ENCODE measurements around the gene PRDM4. TPM values are rescaled to one million over a fixed set of nuclear protein-coding genes. Genes with fewer than 3 reads are reported as not detected.

The PRDM4 gene
- total and polyA plus RNA-seq, 2 of the 13 experiments (the other 11 are each of a cell fraction or from before 2014, with no cell fraction given), result 9.9 to 15.3 TPM

- no peaks in the 10 kb centered on the region for H4K20me1 ChIP-seq (ENCODE audit: insufficient read depth, low read length)
- DNase-seq (ENCODE audit: low spot score) (no peak), FAIRE-seq (no peak), ATAC-seq (no peak)
- no TSS peak for BruUV-seq (replicated peaks)
- no peak overlapping the region for H2AFZ ChIP-seq (ENCODE audit: low read length)
- H3K36me3 ChIP-seq (replicated peaks in 1 of 2; ENCODE audit: control insufficient read depth in 1 of 2, insufficient read depth in 2 of 2, low read length in 2 of 2), result no peaks in the 10 kb centered on the region
- H3K4me3 ChIP-seq (replicated peaks in 1 of 3; ENCODE audit: insufficient read depth in 1 of 3, low read depth in 2 of 3, low read length in 3 of 3), result no peak overlapping the region
- no peaks in the 10 kb centered on the region; the same call in 1 of the 2 replicates for H3K4me1 ChIP-seq (ENCODE audit: insufficient read depth, low read length)
- H3K27ac ChIP-seq (ENCODE audit: extremely low read length, insufficient read depth, low read length), result no peak overlapping the region
- 52% methylated on average over 33 of the region's 66 CpGs for WGBS (ENCODE audit: low lambda C conversion rate)
- no peak overlapping the region for H3K4me2 ChIP-seq (ENCODE audit: low read depth, low read length)
- in situ Hi-C loops (cut with HindIII; ENCODE audit: extremely low pct_ligation_motif_present, low pct_unique_long_range_greater_than_20kb) (no loop called here), intact Hi-C loops (cut with micrococcal nuclease; ENCODE audit: unreplicated experiment) (no loop called here)
- H3K27me3 ChIP-seq (ENCODE audit: control insufficient read depth in 1 of 2, insufficient read depth in 2 of 2, low read length in 2 of 2), result peaks cover 1 to 37% of the 10 kb centered on the region in 2 experiments
- H3K9me3 ChIP-seq (ENCODE audit: low read length), result no peaks in the 10 kb centered on the region
- no peak overlapping the region for H3K9ac ChIP-seq (ENCODE audit: insufficient read depth, low read depth, low read length)
- no peaks in the 10 kb centered on the region for H3K79me2 ChIP-seq (ENCODE audit: insufficient read depth, low read length)
- TF ChIP-seq CHD2 (IDR thresholded peaks at IDR 0.05; ENCODE audit: low read depth, low read length), result no peak
- TF ChIP-seq, protein P1, sequence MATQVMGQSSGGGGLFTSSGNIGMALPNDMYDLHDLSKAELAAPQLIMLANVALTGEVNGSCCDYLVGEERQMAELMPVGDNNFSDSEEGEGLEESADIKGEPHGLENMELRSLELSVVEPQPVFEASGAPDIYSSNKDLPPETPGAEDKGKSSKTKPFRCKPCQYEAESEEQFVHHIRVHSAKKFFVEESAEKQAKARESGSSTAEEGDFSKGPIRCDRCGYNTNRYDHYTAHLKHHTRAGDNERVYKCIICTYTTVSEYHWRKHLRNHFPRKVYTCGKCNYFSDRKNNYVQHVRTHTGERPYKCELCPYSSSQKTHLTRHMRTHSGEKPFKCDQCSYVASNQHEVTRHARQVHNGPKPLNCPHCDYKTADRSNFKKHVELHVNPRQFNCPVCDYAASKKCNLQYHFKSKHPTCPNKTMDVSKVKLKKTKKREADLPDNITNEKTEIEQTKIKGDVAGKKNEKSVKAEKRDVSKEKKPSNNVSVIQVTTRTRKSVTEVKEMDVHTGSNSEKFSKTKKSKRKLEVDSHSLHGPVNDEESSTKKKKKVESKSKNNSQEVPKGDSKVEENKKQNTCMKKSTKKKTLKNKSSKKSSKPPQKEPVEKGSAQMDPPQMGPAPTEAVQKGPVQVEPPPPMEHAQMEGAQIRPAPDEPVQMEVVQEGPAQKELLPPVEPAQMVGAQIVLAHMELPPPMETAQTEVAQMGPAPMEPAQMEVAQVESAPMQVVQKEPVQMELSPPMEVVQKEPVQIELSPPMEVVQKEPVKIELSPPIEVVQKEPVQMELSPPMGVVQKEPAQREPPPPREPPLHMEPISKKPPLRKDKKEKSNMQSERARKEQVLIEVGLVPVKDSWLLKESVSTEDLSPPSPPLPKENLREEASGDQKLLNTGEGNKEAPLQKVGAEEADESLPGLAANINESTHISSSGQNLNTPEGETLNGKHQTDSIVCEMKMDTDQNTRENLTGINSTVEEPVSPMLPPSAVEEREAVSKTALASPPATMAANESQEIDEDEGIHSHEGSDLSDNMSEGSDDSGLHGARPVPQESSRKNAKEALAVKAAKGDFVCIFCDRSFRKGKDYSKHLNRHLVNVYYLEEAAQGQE (IDR thresholded peaks at IDR 0.05; ENCODE audit: borderline replicate concordance in 1 of 2, low read depth in 1 of 2, low read length in 2 of 2), result peak in 1 of 2 experiments; percentile 13; a peak in 2 of 4 replicates
- ChIA-PET CTCF (ENCODE audit: low intra/inter-chr PET ratio, low total read pairs) (no interaction called here), POLR2A (no interaction called here)
These were observed 14.3 kb upstream of the PRDM4 start for GRCh38 chr12:107775093-107775721.
